Ovary (tissue), 3 donors: ENCODE results near the gene PARP11.

Source experiments
- EP300 ChIP-seq: sonication (generic); formaldehyde crosslinking; IDR thresholded peaks from one replicate; pipeline ENCODE4 v1.6.1; 2017; ENCODE audit warnings: antibody characterized with exemption
- POLR2A ChIP-seq: fragments of 450-650 bp; IDR thresholded peaks from one replicate; pipeline ENCODE4 v1.6.1; 2017; ENCODE audit warnings: antibody characterized with exemption, mild to moderate bottlenecking, moderate library complexity
- TF ChIP-seq, protein P1 (sequence below), 3 donors: fragments of 450-650 bp in 2 of 3; fragments of 200-600 bp in 1 of 3; IDR thresholded peaks; one replicate each; pipeline versions ENCODE4 v1.5.1 to v1.8.0; 2016 to 2022; ENCODE audit warnings: antibody characterized with exemption in 3 of 3, mild to moderate bottlenecking in 1 of 3
- donor health status: DM: no; HTN: no; CAD: no.

GRCh38 chr12:3892631-3893030 is 19.4 kb upstream of the PARP11 start:
- TF ChIP-seq, protein P1, sequence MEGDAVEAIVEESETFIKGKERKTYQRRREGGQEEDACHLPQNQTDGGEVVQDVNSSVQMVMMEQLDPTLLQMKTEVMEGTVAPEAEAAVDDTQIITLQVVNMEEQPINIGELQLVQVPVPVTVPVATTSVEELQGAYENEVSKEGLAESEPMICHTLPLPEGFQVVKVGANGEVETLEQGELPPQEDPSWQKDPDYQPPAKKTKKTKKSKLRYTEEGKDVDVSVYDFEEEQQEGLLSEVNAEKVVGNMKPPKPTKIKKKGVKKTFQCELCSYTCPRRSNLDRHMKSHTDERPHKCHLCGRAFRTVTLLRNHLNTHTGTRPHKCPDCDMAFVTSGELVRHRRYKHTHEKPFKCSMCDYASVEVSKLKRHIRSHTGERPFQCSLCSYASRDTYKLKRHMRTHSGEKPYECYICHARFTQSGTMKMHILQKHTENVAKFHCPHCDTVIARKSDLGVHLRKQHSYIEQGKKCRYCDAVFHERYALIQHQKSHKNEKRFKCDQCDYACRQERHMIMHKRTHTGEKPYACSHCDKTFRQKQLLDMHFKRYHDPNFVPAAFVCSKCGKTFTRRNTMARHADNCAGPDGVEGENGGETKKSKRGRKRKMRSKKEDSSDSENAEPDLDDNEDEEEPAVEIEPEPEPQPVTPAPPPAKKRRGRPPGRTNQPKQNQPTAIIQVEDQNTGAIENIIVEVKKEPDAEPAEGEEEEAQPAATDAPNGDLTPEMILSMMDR (IDR thresholded peaks at IDR 0.05), result no peak
- TF ChIP-seq POLR2A, result no peak
- no peak for TF ChIP-seq EP300
